ENCODE measurements around the gene ARID5B.

The ARID5B gene

DNA sequence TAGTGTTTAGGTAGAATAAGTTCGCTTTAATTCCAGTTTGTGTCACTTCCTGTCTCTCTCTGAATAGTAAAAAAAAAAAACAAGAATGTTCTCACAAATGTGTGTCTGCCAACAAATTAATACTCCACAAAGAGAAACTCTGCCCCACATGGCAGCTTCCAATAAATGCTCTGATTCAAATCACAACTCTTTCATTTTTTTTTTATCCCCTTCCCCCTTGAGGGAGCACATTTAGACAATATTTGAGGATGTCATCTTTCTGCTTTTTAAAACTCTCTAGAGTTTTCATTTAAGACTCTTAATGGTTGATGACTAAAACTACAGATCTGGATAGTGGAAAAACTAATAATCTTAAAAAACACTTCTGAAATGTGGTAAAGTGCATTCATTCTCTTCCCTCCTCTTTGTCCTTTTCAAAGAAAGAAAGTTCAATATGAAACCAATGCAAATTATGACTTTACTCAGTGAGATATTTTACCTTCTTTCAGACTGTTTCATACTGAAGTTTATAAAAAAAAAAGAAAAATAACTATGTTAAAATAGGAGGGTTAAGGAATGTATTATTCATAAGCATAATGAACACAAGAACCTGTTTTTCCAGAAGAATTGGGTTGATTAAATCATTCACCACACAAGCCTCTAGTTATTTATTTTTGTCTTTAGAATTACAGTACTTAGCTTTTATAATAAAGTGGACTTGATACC lies 42.3 kb downstream of the ARID5B start:
- ChIA-PET POLR2A (no interaction called here), CTCF (no interaction called here)
- DNase-seq (ENCODE audit: extremely low spot score) = no peak
- no peak for TF ChIP-seq HDGF (IDR thresholded peaks at IDR 0.05; ENCODE audit: borderline replicate concordance)
- TF ChIP-seq NFRKB (IDR thresholded peaks at IDR 0.05) = no peak
- 0 out of 2 replicates have a peak, but pooled peaks have one; percentile 36 for TF ChIP-seq ZNF384 (IDR thresholded peaks at IDR 0.05)

DNA sequence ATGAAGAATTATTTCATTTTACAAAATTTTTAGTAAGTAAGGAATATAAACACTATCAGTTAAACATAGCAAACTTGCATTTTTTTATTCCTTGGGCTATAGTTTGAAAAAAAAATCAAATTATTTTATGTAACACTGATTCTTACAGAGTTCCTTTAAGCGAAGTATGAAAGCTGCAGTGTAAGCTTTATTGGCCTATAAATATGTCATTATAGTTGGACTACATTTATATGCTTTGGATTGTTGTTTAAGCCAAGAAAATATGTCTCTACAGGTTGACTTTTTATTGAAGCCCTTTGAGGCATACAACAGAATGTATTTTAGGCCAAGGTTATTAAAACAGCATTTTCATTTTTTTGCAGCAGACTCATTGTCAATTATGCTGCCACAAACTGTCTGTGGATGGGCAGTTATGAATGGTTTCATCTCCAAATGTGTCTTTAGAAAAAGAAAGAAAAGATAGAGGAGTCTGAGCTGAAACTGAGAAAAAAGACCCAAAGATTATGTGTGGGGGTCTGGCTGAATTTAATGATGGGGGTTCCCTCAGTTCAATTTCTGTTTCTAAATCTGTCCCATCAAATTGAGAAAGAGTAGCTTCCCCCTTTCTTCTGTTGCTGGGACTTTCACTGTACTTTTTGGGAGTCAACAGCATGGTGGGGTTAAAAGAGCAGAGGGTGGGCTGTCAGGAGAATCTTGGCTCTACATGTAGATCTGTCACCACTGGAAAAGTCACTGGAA lies 43.1 kb downstream of the ARID5B start:
- TF ChIP-seq HDGF (IDR thresholded peaks at IDR 0.05; ENCODE audit: borderline replicate concordance) (no peak), ZNF384 (IDR thresholded peaks at IDR 0.05) (no peak), SUZ12 (IDR thresholded peaks at IDR 0.05) (no peak), FOXA1 (IDR thresholded peaks at IDR 0.05) (no peak), ELF4 (IDR thresholded peaks at IDR 0.05) (no peak), L3MBTL2 (conservative IDR thresholded peaks at IDR 0.05) (no peak), SP1 (IDR thresholded peaks at IDR 0.05) (no peak)
- TF ChIP-seq, protein P1, sequence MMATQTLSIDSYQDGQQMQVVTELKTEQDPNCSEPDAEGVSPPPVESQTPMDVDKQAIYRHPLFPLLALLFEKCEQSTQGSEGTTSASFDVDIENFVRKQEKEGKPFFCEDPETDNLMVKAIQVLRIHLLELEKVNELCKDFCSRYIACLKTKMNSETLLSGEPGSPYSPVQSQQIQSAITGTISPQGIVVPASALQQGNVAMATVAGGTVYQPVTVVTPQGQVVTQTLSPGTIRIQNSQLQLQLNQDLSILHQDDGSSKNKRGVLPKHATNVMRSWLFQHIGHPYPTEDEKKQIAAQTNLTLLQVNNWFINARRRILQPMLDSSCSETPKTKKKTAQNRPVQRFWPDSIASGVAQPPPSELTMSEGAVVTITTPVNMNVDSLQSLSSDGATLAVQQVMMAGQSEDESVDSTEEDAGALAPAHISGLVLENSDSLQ (IDR thresholded peaks at IDR 0.05) = peak; percentile 73
- POLR2A ChIA-PET = no interaction called here
- CTCF ChIA-PET = interaction anchor here (0.6 kb wide), 1 partner anchor 42 kb away, joined by 3 read pairs; no protein-coding TSS in a partner anchor
- no peak for DNase-seq (ENCODE audit: extremely low spot score)

DNA sequence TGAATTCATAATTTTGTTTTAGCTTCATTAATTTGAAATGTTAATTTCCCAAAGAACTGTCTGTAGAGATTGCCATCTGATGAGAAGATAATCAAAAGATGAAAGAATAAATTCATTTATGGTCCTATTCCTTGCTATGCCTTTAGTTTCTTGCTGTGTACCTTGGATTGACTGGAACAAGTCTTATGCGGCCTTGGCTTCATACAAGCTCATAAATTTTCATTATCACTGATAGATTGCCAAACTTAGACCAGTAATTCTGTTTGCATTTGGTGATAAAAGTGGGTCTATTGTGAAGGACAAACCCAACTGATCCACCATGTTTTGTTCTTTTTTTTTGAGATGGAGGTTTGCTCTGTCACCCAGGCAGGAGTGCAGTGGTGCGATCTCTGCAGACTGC lies 48.2 kb downstream of the ARID5B start:
- POLR2A ChIA-PET = no interaction called here
- CTCF ChIA-PET = interaction anchor here (0.7 kb wide), 1 partner anchor 9 kb away, joined by 3 read pairs; no protein-coding TSS in a partner anchor
- TF ChIP-seq, protein P1 (IDR thresholded peaks at IDR 0.05) = no peak
- TF ChIP-seq FOXA1 (IDR thresholded peaks at IDR 0.05) (no peak), FOXK2 (IDR thresholded peaks at IDR 0.05) (no peak), LEF1 (IDR thresholded peaks at IDR 0.05; ENCODE audit: borderline replicate concordance) (no peak), HDGF (IDR thresholded peaks at IDR 0.05; ENCODE audit: borderline replicate concordance) (no peak), ZNF384 (IDR thresholded peaks at IDR 0.05) (no peak), SP1 (IDR thresholded peaks at IDR 0.05) (no peak), SUZ12 (IDR thresholded peaks at IDR 0.05) (no peak), FOXM1 (IDR thresholded peaks at IDR 0.05; ENCODE audit: borderline replicate concordance) (no peak), TARDBP (IDR thresholded peaks at IDR 0.05) (no peak), BHLHE40 (IDR thresholded peaks at IDR 0.05; ENCODE audit: borderline replicate concordance) (no peak), ELF4 (IDR thresholded peaks at IDR 0.05) (no peak), NFRKB (IDR thresholded peaks at IDR 0.05) (no peak), L3MBTL2 (conservative IDR thresholded peaks at IDR 0.05) (no peak), ARNT (IDR thresholded peaks at IDR 0.05) (no peak), CTBP1 (IDR thresholded peaks at IDR 0.05; ENCODE audit: borderline replicate concordance) (no peak)
- DNase-seq (ENCODE audit: extremely low spot score) = no peak

DNA sequence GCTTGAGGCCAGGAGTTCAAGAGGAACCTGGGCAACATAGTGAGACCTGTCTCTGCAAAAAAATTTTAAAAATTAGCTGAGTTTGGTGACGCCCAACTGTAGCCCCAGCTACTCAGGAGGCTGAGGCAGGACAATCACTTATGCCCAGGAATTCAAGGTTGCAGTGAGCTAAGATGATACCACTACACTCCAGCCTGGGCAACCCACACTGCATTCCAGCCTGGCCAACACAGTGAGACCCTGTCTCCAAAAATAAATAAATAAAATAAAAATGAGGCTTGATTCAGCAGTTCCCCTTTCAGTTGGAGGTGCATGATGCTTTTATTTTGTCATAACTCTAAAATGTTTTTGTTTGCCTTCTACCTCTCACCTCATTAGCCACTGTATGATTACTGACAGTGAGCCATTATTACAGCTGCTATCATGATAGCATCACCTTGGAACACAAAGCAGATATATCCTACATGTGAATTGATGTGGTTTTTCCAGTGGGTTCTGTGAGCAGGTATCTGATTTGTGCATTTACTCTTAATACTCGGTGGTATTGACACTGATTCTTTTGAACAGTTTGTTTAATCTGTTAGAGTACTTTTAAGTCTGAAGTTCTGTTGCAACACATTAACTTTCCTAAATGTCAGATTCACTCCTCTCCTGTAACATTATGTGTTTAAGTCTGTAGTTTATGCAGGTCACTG lies 49.1 kb downstream of the ARID5B start:
- CTCF ChIA-PET = interaction anchor here (0.7 kb wide), 1 partner anchor 218 kb away, joined by 3 read pairs; no protein-coding TSS in a partner anchor
- POLR2A ChIA-PET = interaction anchor here (0.7 kb wide), 1 partner anchor 48 kb away, joined by 3 read pairs; no protein-coding TSS in a partner anchor
- DNase-seq (ENCODE audit: extremely low spot score) = no peak
- TF ChIP-seq BHLHE40 (IDR thresholded peaks at IDR 0.05; ENCODE audit: borderline replicate concordance) (no peak), HDGF (IDR thresholded peaks at IDR 0.05; ENCODE audit: borderline replicate concordance) (no peak), LEF1 (IDR thresholded peaks at IDR 0.05; ENCODE audit: borderline replicate concordance) (no peak), NFRKB (IDR thresholded peaks at IDR 0.05) (no peak), ZNF384 (IDR thresholded peaks at IDR 0.05) (no peak), L3MBTL2 (conservative IDR thresholded peaks at IDR 0.05) (no peak), FOXA1 (IDR thresholded peaks at IDR 0.05) (no peak), ELF4 (IDR thresholded peaks at IDR 0.05) (no peak), FOXM1 (IDR thresholded peaks at IDR 0.05; ENCODE audit: borderline replicate concordance) (no peak)
- TF ChIP-seq, protein P1 (IDR thresholded peaks at IDR 0.05) = no peak

DNA sequence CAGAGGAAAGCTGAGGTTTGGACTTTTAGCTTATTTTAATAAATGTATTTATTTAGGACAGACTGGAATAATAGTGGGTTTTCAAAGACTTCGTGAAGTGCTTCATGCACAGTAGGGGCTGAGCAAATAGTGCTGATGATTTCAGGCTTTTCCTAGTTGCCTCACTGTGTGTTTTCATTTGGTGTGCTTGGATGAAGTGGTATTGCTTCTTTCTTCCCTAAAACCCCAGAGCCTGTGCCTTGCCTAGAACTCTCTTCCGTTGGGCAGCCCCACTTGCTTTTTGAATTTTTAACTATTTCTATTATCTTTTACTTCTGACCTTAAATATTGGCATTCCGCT lies 49.6 kb downstream of the ARID5B start:
- TF ChIP-seq ARNT (IDR thresholded peaks at IDR 0.05) (no peak), NFRKB (IDR thresholded peaks at IDR 0.05) (no peak), BHLHE40 (IDR thresholded peaks at IDR 0.05; ENCODE audit: borderline replicate concordance) (no peak)
- ChIA-PET POLR2A (interaction anchor here (0.7 kb wide), 1 partner anchor 49 kb away, joined by 3 read pairs; no protein-coding TSS in a partner anchor), CTCF (interaction anchor here (0.7 kb wide), 1 partner anchor 218 kb away, joined by 3 read pairs; no protein-coding TSS in a partner anchor)
- no peak for DNase-seq (ENCODE audit: extremely low spot score)

All from HEK293T (cell line).